Ascending aorta (tissue), 2 donors: Measurements from ENCODE around the gene CDV3. TPM values are rescaled to one million over a fixed set of nuclear protein-coding genes. Genes with fewer than 3 reads are reported as not detected.
"Not testable (repeated sequence)": the region's sequence is repeated elsewhere in the genome, so short reads cannot be mapped to it uniquely, and the experiment has no call there.

Source experiments
- DNase-seq, 2 donors: peaks; one replicate each; pipeline ENCODE4 v3.0.0-alpha.2; 2019; ENCODE audit warnings: low spot score in 2 of 2
- H3K27ac ChIP-seq, 2 donors: fragments of 200-600 bp; sonication (generic); one replicate each; pipeline ENCODE4 v1.5.1; 2016 to 2017; ENCODE audit warnings: mild to moderate bottlenecking in 1 of 2
- H3K27me3 ChIP-seq: fragments of 200-600 bp; sonication (generic); one replicate; pipeline ENCODE4 v1.5.1; 2017
- H3K36me3 ChIP-seq, 2 donors: fragments of 200-600 bp; sonication (generic); one replicate each; pipeline ENCODE4 v1.5.1; 2016
- H3K4me1 ChIP-seq, 2 donors: fragments of 200-600 bp; sonication (generic); one replicate each; pipeline ENCODE4 v1.5.1; 2016 to 2017; ENCODE audit warnings: mild to moderate bottlenecking in 1 of 2
- H3K4me3 ChIP-seq, 2 donors: fragments of 200-600 bp; sonication (generic); one replicate each; pipeline ENCODE4 v1.5.1; 2016 to 2017; ENCODE audit warnings: mild to moderate bottlenecking in 1 of 2
- H3K9me3 ChIP-seq, 2 donors: fragments of 200-600 bp; sonication (generic); one replicate each; pipeline ENCODE4 v1.5.1; 2016
- intact Hi-C: fragments of 100-400 bp; cut with DNase I; formaldehyde crosslinking; loops from one replicate; pipeline ENCODE4 v1.15.1; 2023
- total RNA-seq: library from RNA; depleted of rRNA; stranded (reverse); fragments of >200 nt; gene quantifications from one replicate; pipeline ENCODE4 v1.1.0, GENCODE V29; 2016
- TF ChIP-seq, protein P1 (sequence below), 3 experiments: fragments of 200-600 bp in 2 of 3; fragments of 450-650 bp in 1 of 3; sonication (generic) in 2 of 3; IDR thresholded peaks; one replicate each; pipeline ENCODE4 v1.5.1; 2016 to 2019; ENCODE audit warnings: antibody characterized with exemption in 3 of 3, mild to moderate bottlenecking in 1 of 3, moderate library complexity in 1 of 3

CDV3 gene, protein sequence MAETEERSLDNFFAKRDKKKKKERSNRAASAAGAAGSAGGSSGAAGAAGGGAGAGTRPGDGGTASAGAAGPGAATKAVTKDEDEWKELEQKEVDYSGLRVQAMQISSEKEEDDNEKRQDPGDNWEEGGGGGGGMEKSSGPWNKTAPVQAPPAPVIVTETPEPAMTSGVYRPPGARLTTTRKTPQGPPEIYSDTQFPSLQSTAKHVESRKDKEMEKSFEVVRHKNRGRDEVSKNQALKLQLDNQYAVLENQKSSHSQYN
- total RNA-seq, result 24.6 TPM

- intact Hi-C loops, result loop anchor here (1.0 to 10.0 kb wide), 8 partner anchors 89 to 1159 kb away; partner anchors contain the start of genes ACAD11, DNAJC13, NPHP3 and TMEM108
- DNase-seq, result peak in 1 of 2 donors; percentile 76
- H3K36me3 ChIP-seq, result peaks cover 7 to 30% of the 10 kb centered on the region in 2 donors
- peak within 1 kb of the TSS; percentile 94 to 97 for H3K27ac ChIP-seq
- H3K4me1 ChIP-seq, result peaks cover 26 to 57% of the 10 kb centered on the region in 2 donors
- H3K9me3 ChIP-seq, result no peaks in the 10 kb centered on the region
- peak within 1 kb of the TSS; percentile 73 to 88 for H3K4me3 ChIP-seq
- TF ChIP-seq, protein P1, sequence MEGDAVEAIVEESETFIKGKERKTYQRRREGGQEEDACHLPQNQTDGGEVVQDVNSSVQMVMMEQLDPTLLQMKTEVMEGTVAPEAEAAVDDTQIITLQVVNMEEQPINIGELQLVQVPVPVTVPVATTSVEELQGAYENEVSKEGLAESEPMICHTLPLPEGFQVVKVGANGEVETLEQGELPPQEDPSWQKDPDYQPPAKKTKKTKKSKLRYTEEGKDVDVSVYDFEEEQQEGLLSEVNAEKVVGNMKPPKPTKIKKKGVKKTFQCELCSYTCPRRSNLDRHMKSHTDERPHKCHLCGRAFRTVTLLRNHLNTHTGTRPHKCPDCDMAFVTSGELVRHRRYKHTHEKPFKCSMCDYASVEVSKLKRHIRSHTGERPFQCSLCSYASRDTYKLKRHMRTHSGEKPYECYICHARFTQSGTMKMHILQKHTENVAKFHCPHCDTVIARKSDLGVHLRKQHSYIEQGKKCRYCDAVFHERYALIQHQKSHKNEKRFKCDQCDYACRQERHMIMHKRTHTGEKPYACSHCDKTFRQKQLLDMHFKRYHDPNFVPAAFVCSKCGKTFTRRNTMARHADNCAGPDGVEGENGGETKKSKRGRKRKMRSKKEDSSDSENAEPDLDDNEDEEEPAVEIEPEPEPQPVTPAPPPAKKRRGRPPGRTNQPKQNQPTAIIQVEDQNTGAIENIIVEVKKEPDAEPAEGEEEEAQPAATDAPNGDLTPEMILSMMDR (IDR thresholded peaks at IDR 0.05), result no peak
- H3K27me3 ChIP-seq, result no peaks in the 10 kb centered on the region
Observed at GRCh38 chr3:133573629-133574194, at the start of gene CDV3. CDV3 (plus strand) TSS chr3:133573686; CDS start chr3:133574045, 359 bp downstream.

DNA sequence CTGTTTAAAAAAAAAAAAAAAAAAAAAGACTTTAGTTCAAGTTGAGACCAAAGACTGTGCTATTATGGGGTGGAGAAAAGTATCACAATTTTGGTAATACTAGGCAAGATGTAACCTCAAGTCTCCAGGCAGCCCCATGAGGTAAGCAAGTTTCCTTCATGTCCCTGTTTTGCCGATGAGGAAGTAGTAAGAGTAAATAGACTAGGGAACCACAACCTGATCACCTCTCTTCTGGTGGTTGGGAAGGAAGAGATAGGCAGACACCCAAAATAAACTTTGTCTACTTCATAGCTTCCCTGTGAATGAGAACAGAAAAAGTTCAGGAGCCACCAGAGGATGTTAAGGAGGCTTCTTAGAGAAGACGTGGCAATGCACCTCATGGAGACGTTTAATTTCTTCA, 49.7 kb upstream of the CDV3 start:
- H3K27me3 ChIP-seq, H3K27ac ChIP-seq, DNase-seq, intact Hi-C loops, H3K9me3 ChIP-seq, H3K36me3 ChIP-seq, H3K4me3 ChIP-seq, H3K4me1 ChIP-seq: not testable (repeated sequence)

DNA sequence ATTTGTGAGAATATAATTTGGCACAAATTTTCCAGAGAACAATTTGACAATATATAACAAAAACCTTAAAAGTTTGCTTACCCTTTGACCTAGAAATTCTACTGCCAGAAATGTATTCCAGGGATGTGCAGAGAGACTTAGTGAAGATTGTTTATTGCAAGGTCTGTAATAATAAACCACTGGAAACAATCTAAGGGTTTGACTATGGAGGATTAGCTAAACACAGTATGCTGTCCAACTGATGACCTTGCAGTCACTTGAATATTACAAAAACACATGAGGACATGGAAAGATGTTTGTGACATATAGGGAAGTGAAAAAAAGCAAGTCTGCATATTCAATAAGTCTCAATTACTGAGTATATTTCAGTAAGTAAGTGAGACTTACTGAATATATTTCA, 48.1 kb upstream of the CDV3 start:
- no peak overlapping the region for H3K4me3 ChIP-seq
- no peaks in the 10 kb centered on the region for H3K27me3 ChIP-seq
- TF ChIP-seq, protein P1 (IDR thresholded peaks at IDR 0.05), result no peak
- intact Hi-C loops, result no loop called here
- H3K9me3 ChIP-seq, result no peaks in the 10 kb centered on the region
- DNase-seq, result no peak
- H3K4me1 ChIP-seq, result no peaks in the 10 kb centered on the region
- no peaks in the 10 kb centered on the region for H3K36me3 ChIP-seq
- H3K27ac ChIP-seq, result no peak overlapping the region

DNA sequence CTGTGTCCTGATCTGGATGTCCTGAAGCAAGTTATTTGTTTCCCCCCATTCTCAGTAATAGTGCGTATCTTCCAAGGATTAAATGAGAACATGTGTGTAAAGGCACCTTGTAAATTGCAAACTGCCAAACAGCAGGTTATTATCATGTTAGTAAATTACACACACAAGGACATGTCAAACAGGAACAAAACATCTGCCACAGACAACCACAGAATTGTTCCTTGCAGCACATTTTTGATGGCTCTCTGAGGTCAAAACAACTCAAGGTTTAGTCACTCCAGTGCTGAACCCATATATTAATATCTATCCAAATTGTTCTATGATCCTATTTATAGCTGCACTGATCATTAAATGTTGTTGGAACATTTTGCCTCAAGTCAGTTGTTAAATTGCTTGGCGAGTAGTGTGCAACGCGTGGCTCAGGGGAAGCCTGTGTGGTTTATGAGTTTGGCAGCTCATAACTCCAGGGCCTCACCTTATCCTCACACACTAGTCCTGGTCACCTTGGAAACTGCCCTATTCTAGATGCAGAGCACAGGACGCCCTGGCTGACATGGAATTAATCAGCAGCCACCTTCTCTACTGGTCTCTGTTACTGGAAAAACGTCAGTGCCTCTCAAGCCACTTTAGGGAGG, 46.3 kb upstream of the CDV3 start:
- Histone ChIP-seq H3K4me3 (no peak overlapping the region), H3K36me3 (no peaks in the 10 kb centered on the region), H3K27ac (no peak overlapping the region), H3K27me3 (no peaks in the 10 kb centered on the region), H3K4me1 (no peaks in the 10 kb centered on the region), H3K9me3 (no peaks in the 10 kb centered on the region)
- TF ChIP-seq, protein P1 (IDR thresholded peaks at IDR 0.05), result no peak
- intact Hi-C loops, result no loop called here
- no peak for DNase-seq

GRCh38 chr3:133529809-133530208, 43.7 kb upstream of the CDV3 start:
- H3K4me3 ChIP-seq, result no peak overlapping the region
- H3K4me1 ChIP-seq, result no peaks in the 10 kb centered on the region
- H3K36me3 ChIP-seq, result no peaks in the 10 kb centered on the region
- H3K27me3 ChIP-seq, result no peaks in the 10 kb centered on the region
- no peaks in the 10 kb centered on the region for H3K9me3 ChIP-seq
- TF ChIP-seq, protein P1 (IDR thresholded peaks at IDR 0.05), result no peak
- intact Hi-C loops, result no loop called here
- no peak overlapping the region for H3K27ac ChIP-seq
- DNase-seq, result no peak

GRCh38 chr3:133531981-133532380, 41.5 kb upstream of the CDV3 start:
- intact Hi-C loops, result no loop called here
- Histone ChIP-seq H3K36me3 (no peaks in the 10 kb centered on the region), H3K27me3 (no peaks in the 10 kb centered on the region), H3K4me3 (no peak overlapping the region), H3K9me3 (no peaks in the 10 kb centered on the region), H3K4me1 (peaks cover 0 to 3% of the 10 kb centered on the region in 2 donors), H3K27ac (no peak overlapping the region)
- no peak for DNase-seq
- TF ChIP-seq, protein P1 (IDR thresholded peaks at IDR 0.05), result no peak
